Stimulated activated CD8-positive, alpha-beta memory T cell treated with anti-CD3 and anti-CD28 coated beads, Interleukin-15, amount 100 ng/mL, for 48 hours (primary cell): ENCODE data around the gene GLP1R.
"Not testable (repeated sequence)": the region's sequence is repeated elsewhere in the genome, so short reads cannot be mapped to it uniquely, and the experiment has no call there.

Experiments used
- DNase-seq, 2 donors: peaks; one replicate each; pipeline ENCODE4 v3.0.0-alpha.2; 2020; ENCODE audit warnings: low read depth in 2 of 2

The GLP1R gene

DNA sequence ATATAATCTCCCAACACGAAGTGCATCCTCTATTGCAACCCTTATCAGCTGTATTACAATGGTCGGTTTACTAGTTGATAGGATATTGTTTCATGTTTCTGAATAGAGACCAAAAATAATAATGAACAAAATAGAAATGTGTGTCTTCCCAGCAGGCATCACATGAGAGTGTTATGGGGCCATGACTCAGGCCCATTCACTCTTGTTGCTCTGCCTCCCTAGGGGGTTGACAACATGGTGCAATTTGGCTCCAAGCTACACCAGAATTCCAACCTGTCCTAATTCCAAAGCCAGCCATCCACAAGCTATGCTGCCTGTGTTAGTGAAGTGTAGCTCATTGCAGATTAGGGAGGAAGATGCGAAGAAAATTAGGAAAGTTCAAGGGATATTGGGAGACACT lies 79.5 kb downstream of the GLP1R start:
- DNase-seq: no peak

DNA sequence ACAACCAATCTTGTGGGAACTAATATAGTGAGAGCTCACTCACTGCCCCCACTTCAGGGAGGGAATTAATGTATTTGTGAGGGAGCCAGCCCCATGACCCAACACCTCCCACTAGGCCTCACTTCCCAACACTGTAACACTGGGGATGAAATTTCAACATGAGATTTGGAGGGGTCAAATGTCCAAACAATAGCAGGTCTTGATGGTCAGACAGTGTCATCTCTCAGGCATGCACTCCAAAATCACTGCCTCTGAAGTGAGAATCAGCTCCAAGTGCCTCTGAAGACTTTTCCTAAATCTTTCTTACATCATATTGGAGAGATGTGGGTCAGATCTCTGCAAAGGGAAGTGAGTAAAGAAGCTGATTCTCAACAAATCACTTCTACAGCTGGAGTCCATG lies 80.3 kb downstream of the GLP1R start:
- DNase-seq: no peak

DNA sequence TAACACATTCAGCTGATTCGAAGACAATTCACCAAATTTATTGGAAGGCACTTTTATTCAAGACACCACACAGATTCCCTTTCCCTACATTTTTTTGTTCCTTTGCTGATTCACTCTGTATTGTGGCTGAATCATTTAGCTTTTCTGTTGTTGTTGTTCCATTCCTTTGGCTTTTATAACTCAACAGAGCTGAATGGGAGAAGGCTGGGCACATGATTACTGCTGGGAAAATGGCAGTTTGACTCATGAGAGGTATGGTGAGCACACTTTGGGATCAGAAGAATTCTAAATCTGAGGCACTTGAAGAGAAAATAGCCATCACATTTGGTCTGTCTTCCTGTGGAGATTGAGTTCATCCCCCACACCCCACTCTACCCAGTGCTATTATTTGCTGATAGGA lies 82.1 kb downstream of the GLP1R start:
- DNase-seq: no peak

DNA sequence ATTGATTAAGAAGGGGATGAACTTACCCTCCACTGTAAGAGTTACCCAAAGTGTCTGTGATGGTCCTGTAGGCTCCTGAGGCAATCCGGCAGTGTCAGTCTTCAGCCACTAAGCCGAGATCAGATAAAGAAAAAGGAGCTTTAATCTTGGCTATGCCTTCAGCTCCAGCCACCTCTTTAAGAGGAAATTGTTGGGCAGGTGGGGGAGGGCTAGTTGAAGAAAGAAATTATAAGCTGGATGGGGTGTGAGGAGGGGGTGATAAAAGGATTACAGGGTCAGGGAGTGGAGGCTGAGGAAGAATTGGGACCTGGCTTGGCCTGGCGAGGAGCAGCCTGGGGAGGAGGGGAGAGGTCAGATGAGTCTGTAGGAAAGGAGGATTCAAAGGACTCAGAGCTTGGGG lies 86.2 kb downstream of the GLP1R start:
- not testable (repeated sequence) for DNase-seq

DNA sequence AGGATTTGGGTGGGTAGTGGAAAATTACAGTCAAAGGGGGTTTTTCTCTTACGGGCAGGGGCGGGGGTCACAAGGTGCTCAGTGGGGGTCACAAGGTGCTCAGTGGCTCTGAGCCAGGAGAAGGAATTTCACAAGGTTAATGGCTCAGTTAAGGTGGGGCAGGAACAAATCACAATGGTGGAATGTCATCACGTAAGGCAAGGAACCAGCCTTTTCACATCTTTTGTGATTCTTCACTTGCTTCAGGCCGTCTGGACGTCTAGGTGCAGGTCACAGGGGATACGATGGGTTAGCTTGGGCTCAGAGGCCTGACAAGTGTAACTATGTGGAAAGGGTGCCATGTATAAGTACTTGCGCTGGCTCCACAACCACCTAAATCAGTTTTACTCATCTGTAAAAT lies 87.6 kb downstream of the GLP1R start:
- DNase-seq: not testable (repeated sequence)

DNA sequence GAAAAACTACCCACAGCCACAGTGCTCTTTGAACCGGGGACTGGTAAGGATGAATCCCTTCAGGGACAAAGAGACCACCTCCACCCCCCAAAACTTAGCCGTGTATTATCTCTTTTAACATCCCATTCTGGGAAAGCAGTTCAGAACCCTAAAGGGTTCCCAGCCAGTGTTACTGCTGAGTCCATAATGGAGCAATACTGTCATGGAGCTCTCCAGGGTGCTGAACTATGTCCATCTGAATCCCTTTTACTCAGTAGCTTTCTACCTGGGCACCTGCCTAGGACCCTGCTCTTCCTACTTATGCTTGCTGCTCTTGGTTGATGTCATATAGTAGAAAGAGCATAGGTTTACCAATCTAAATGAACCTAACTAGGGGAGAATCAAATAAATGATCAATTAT lies 88.7 kb downstream of the GLP1R start:
- DNase-seq: no peak
